Heart right ventricle (tissue), 16 donors: ENCODE data around the gene FFAR1. TPM values are rescaled to one million over a fixed set of nuclear protein-coding genes. Genes with fewer than 3 reads are reported as not detected.

ENCODE experiments used
- ATAC-seq, 8 donors: fragments of 200-7000 bp; cut with Tn5 transposase; one replicate each; pipeline ENCODE4 v1.9.1; 2020; ENCODE audit warnings: mild to moderate bottlenecking in 8 of 8, moderate library complexity in 8 of 8, moderate number of reproducible peaks in 1 of 8
- DNase-seq, 2 donors: peaks; one replicate each; pipeline ENCODE4 v3.0.0-alpha.2; 2020
- H3K27ac ChIP-seq, 10 donors: fragments of 200-600 bp; sonication (generic) in 2 of 10; one replicate each; pipeline versions ENCODE4 v1.5.0 to v1.8.0; 2020 to 2022; ENCODE audit warnings: mild to moderate bottlenecking in 3 of 10
- H3K27me3 ChIP-seq, 7 donors: fragments of 200-600 bp; one replicate each; pipeline ENCODE4 v1.8.0; 2021 to 2022; ENCODE audit warnings: mild to moderate bottlenecking in 2 of 7
- H3K36me3 ChIP-seq, 9 donors: fragments of 200-600 bp; sonication (generic) in 1 of 9; one replicate each; pipeline versions ENCODE4 v1.5.0 to v1.8.0; 2020 to 2022; ENCODE audit warnings: mild to moderate bottlenecking in 2 of 9
- H3K4me1 ChIP-seq, 9 donors: fragments of 200-600 bp; sonication (generic) in 1 of 9; one replicate each; pipeline versions ENCODE4 v1.5.0 to v1.8.0; 2020 to 2022; ENCODE audit warnings: mild to moderate bottlenecking in 4 of 9
- H3K4me3 ChIP-seq, 10 donors: fragments of 200-600 bp; sonication (generic) in 2 of 10; one replicate each; pipeline versions ENCODE4 v1.5.0 to v1.8.0; 2020 to 2022; ENCODE audit warnings: mild to moderate bottlenecking in 7 of 10, moderate library complexity in 2 of 10
- H3K9me3 ChIP-seq, 11 donors: fragments of 200-600 bp in 10 of 11; sonication (generic) in 2 of 11; one replicate each; pipeline versions ENCODE4 v1.5.0 to v1.8.0; 2013 to 2022; ENCODE audit warnings: mild to moderate bottlenecking in 2 of 11, control low read depth in 1 of 11, moderate library complexity in 1 of 11
- WGBS, 2 donors: extraction: QIAGEN DNeasy Blood & Tissue Kit; methylation state at CpG; one replicate each; pipeline ENCODE4 v1.1.7; 2013; ENCODE audit warnings: inconsistent platforms in 1 of 2; 5-methylcytosine and 5-hydroxymethylcytosine counted together
- intact Hi-C, 10 donors: fragments of 100-400 bp; cut with DNase I; formaldehyde crosslinking; loops; one replicate each; pipeline versions ENCODE4 v1.11.1 to v1.14.2; 2022
- polyA plus RNA-seq, 2 donors: library from polyadenylated mRNA; stranded (reverse); fragments of 200-250 nt; gene quantifications; one replicate each; pipeline ENCODE4 v1.2.3, GENCODE V29; 2013
- total RNA-seq, 10 donors: library from RNA; stranded (reverse); fragmentation: NEBNext Ultra II Directional in 3 of 10; extraction: Animal tissue kit (Norgen Biotek cat#: 25700) in 3 of 10; gene quantifications; one replicate each; pipeline versions ENCODE4 v1.2.1 to v1.2.4, GENCODE V29; 2021 to 2023
- TF ChIP-seq, protein P1 (sequence below), 9 donors: fragments of 200-600 bp; sonication (generic) in 2 of 9; IDR thresholded peaks; one replicate each; pipeline versions ENCODE4 v1.5.0 to v1.8.0; 2021 to 2022; ENCODE audit warnings: antibody characterized with exemption in 9 of 9, mild to moderate bottlenecking in 5 of 9, moderate library complexity in 1 of 9
- donor health status: Arrhythmogenic right ventricular cardiomyopathy.
- donor health status: ischemic (EF 13 %, LVEDD 7.1; RV severe dilation, severe dysfunction).
- donor health status: healthy with polysubstance abuse.
- donor health status: DM: no; HTN: yes; CAD: no.
- donor health status: DM: no; HTN: no; CAD: no.
- donor health status: ischemic (EF 25% LVEDD 6.9; RV normal size, moderate dysfunction).
- donor health status: ischemic (EF 25% LVEDD 5.7; RV mildly dilated, moderate dysfunction).
- donor health status: healthy.
- donor health status: DM: yes; HTN: yes; CAD: no.
- donor health status: Ischemic cardiomyopathy.
- donor health status: ischemic (EF 35%, LVEDD 5.7; RV mildly dilated, moderate dysfunction).
- donor health status: nonischemic (EF 11% LVEDD 7.7; RV severe dilation, severe dysfunction).
- donor health status: DM: yes; HTN: yes; CAD: no.
- donor health status: PGD.
- donor health status: ischemic (EF 29% LVEDD 5.4; RV normal size, mild dysfunction).
- donor health status: nonischemic (EF 23%, LVEDD 6.1; RV moderate dilation, normal function).

Gene FFAR1
- total and polyA plus RNA-seq, 12 donors, result not detected

GRCh38 chr19:35342430-35342829, 5.3 kb upstream of the FFAR1 start:
- WGBS, 2 donors, result 51 to 57% methylated on average over 5 of the region's 5 CpGs
- Histone ChIP-seq H3K27me3 (peaks cover 0 to 18% (median 9%) of the 10 kb centered on the region in 7 donors), H3K36me3 (no peaks in the 10 kb centered on the region), H3K4me3 (no peak overlapping the region), H3K27ac (no peak overlapping the region), H3K9me3 (no peaks in the 10 kb centered on the region), H3K4me1 (peaks cover 0 to 15% (median 0%) of the 10 kb centered on the region in 9 donors)
- DNase-seq (no peak), ATAC-seq (no peak)
- intact Hi-C loops, result no loop called here
- TF ChIP-seq, protein P1, sequence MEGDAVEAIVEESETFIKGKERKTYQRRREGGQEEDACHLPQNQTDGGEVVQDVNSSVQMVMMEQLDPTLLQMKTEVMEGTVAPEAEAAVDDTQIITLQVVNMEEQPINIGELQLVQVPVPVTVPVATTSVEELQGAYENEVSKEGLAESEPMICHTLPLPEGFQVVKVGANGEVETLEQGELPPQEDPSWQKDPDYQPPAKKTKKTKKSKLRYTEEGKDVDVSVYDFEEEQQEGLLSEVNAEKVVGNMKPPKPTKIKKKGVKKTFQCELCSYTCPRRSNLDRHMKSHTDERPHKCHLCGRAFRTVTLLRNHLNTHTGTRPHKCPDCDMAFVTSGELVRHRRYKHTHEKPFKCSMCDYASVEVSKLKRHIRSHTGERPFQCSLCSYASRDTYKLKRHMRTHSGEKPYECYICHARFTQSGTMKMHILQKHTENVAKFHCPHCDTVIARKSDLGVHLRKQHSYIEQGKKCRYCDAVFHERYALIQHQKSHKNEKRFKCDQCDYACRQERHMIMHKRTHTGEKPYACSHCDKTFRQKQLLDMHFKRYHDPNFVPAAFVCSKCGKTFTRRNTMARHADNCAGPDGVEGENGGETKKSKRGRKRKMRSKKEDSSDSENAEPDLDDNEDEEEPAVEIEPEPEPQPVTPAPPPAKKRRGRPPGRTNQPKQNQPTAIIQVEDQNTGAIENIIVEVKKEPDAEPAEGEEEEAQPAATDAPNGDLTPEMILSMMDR (IDR thresholded peaks at IDR 0.05), result no peak

DNA sequence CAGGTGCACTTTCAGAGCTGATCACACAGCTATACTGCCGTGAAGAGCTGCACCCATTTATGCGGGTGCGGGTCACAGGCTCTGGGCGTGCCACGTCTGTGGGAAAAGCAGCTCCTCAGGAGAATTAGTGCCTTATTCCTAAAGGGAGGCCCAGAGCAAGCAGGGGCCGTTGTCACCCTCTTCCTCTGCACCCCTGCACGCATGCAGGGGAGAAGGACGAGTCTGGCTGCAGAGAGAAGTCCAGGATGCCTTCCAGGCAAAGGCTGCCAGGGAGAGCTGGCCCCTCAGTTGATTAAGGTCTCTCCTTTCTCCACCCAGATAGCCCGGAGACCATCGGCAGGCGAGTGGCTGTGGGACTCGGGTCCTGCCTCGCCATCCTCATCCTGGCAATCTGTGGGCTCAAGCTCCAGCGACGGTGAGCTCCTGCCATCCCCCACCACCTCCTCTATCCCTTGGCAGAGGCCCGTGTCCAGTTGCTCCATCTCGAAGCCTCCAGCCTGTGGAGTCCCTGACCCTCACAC, 3.1 kb upstream of the FFAR1 start:
- no peak for DNase-seq
- TF ChIP-seq, protein P1 (IDR thresholded peaks at IDR 0.05), result no peak
- 80 to 83% methylated on average over 17 of the region's 17 CpGs for WGBS, 2 donors
- Histone ChIP-seq H3K9me3 (no peaks in the 10 kb centered on the region), H3K4me1 (peaks cover 0 to 23% (median 0%) of the 10 kb centered on the region in 9 donors), H3K27me3 (peaks cover 0 to 29% (median 9%) of the 10 kb centered on the region in 7 donors), H3K4me3 (no peak overlapping the region), H3K36me3 (no peaks in the 10 kb centered on the region), H3K27ac (no peak overlapping the region)
- ATAC-seq, result no peak
- intact Hi-C loops, result no loop called here

DNA sequence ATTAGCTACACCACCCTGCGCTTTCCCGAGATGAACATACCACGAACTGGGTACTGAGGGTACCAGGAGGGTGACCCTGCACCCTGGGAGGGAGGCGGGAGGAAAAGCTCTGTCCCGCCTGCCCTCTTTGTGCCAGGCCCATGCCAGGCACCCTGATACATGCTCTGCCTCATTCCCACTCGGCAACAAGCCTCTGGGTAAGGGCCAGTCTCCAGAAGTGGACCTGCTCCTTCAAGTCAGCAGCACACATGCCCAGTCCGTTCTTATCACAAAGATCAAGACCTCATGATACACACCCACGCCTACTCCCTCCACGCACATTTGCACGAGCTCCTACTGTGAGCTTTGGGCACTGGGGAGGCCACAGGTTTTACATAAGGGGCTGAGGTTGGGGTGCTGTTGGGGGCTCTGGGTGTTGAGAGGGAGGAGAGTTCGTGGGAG, 2.0 kb upstream of the FFAR1 start:
- ATAC-seq, result no peak
- Histone ChIP-seq H3K27ac (no peak overlapping the region), H3K4me1 (peaks cover 0 to 23% (median 0%) of the 10 kb centered on the region in 9 donors), H3K4me3 (no peak overlapping the region), H3K9me3 (no peaks in the 10 kb centered on the region), H3K36me3 (no peaks in the 10 kb centered on the region), H3K27me3 (peaks cover 0 to 39% (median 14%) of the 10 kb centered on the region in 7 donors)
- 78 to 79% methylated on average over 11 of the region's 11 CpGs for WGBS, 2 donors
- no peak for DNase-seq
- TF ChIP-seq, protein P1 (IDR thresholded peaks at IDR 0.05), result no peak
- intact Hi-C loops, result no loop called here

GRCh38 chr19:35346193-35347052, 1.3 kb upstream of the FFAR1 start:
- H3K27me3 ChIP-seq, result peaks cover 0 to 44% (median 14%) of the 10 kb centered on the region in 7 donors
- H3K9me3 ChIP-seq, result no peaks in the 10 kb centered on the region
- peaks cover 0 to 23% (median 0%) of the 10 kb centered on the region in 9 donors for H3K4me1 ChIP-seq
- intact Hi-C loops, result no loop called here
- no peak overlapping the region for H3K4me3 ChIP-seq
- no peak for DNase-seq
- 65 to 70% methylated on average over 28 of the region's 28 CpGs for WGBS, 2 donors
- ATAC-seq, result no peak
- TF ChIP-seq, protein P1 (IDR thresholded peaks at IDR 0.05), result no peak
- no peaks in the 10 kb centered on the region for H3K36me3 ChIP-seq
- H3K27ac ChIP-seq, result peak overlapping the region in 1 of 10 donors; percentile 85
